ENCODE results near the gene ARID1B. TPM values are rescaled to one million over a fixed set of nuclear protein-coding genes. Genes with fewer than 3 reads are reported as not detected.

The ARID1B gene
- total RNA-seq, 1 experiment from 2014 or later, result 24.2 TPM

DNA sequence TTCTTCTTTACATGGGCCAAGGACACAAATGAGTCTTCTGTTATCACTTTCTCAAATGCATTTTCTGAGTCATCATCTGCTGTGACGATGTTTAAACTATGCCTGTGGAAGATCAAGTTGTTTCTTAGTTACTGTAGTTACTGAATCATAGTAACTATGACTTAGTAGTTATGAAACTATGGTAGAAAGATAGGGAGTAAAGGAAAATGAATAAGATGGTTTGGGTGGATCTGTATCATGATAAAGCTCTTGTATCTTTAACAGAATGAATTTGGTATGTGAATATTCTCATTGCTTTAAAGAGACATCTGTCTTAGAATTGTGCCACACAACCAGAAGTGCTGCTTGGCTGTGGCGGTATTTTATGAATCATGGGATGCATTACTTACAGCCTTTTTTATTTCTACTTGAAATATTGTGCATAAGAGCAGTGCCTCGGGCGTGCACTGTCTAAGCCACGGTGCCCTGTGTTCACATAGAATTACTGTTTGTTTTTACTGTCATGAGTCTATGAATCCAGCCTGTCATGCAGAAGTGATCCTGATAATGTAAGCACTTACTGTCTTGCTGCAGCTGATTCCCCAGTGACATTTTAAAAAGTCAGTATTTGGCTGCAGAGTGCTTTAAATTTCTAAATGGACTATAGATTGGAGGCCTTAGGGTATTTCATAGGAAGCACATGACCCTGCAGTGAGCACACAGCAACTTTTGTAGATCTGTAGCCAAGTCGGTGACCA is 330.9 kb downstream of the ARID1B start:
- H3K27me3 ChIP-seq (ENCODE audit: low read length), result no peaks in the 10 kb centered on the region
- peak overlapping the region; percentile 79 for H3K27ac ChIP-seq (ENCODE audit: low read length)
- H3K4me3 ChIP-seq (ENCODE audit: low read length), result 0 out of 2 replicates have a peak overlapping the region, but pooled peaks have one; percentile 16
- intact Hi-C loops (cut with micrococcal nuclease), result loop anchor here (2.0 to 5.0 kb wide), 2 partner anchors 41 to 676 kb away; no protein-coding TSS in a partner anchor
- H3K9ac ChIP-seq (ENCODE audit: low read length), result peak overlapping the region; percentile 19
- peak overlapping the region; percentile 52 for H3K4me2 ChIP-seq (ENCODE audit: low read length)
- peaks cover 37% of the 10 kb centered on the region for H3K4me1 ChIP-seq (ENCODE audit: insufficient read depth, low read length)
- ChIA-PET POLR2A (ENCODE audit: unreplicated experiment) (no interaction called here), CTCF (interaction anchor here (0.6 kb wide), 1 partner anchor 31 kb away, joined by 5 read pairs; no protein-coding TSS in a partner anchor)
- no peaks in the 10 kb centered on the region for H4K20me1 ChIP-seq (ENCODE audit: low read length)
- no TSS peak for BruUV-seq (replicated peaks)
- TF ChIP-seq, protein P1, sequence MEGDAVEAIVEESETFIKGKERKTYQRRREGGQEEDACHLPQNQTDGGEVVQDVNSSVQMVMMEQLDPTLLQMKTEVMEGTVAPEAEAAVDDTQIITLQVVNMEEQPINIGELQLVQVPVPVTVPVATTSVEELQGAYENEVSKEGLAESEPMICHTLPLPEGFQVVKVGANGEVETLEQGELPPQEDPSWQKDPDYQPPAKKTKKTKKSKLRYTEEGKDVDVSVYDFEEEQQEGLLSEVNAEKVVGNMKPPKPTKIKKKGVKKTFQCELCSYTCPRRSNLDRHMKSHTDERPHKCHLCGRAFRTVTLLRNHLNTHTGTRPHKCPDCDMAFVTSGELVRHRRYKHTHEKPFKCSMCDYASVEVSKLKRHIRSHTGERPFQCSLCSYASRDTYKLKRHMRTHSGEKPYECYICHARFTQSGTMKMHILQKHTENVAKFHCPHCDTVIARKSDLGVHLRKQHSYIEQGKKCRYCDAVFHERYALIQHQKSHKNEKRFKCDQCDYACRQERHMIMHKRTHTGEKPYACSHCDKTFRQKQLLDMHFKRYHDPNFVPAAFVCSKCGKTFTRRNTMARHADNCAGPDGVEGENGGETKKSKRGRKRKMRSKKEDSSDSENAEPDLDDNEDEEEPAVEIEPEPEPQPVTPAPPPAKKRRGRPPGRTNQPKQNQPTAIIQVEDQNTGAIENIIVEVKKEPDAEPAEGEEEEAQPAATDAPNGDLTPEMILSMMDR (conservative IDR thresholded peaks at IDR 0.05; ENCODE audit: low read depth, low read length), result no peak
- no peaks in the 10 kb centered on the region for H3K79me2 ChIP-seq (ENCODE audit: low read length)
- no peaks in the 10 kb centered on the region for H3K9me3 ChIP-seq (ENCODE audit: low read length)
- ATAC-seq (peak; percentile 77), DNase-seq (peak; percentile 82)
- H3F3A ChIP-seq (ENCODE audit: low read length, unreplicated experiment), result no peaks in the 10 kb centered on the region
- no peaks in the 10 kb centered on the region for H3K9me2 ChIP-seq (replicated peaks; ENCODE audit: low read length)
- H3K36me3 ChIP-seq (ENCODE audit: low read depth, low read length), result no peaks in the 10 kb centered on the region
- no peak overlapping the region for H2AFZ ChIP-seq (ENCODE audit: low read length)

DNA sequence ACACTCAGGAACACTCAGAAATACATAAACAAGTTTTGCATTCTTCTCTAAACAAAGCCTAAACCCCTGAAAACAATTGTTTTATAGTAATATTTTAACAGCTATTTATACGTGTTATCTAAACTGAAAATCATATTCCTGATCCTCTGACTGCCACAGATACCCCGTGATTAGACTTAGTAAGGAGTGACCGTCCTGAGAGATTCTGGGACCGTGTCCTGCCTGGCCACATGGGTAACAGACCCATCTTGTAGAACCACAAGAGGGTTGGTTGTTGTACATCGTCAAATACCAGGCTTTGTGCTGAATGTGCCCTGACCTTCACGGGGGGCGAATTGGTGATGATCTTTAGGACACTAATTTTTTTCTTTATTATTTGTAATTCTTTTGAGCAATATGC is 331.7 kb downstream of the ARID1B start:
- Histone ChIP-seq H3F3A (ENCODE audit: low read length, unreplicated experiment) (no peaks in the 10 kb centered on the region), H4K20me1 (ENCODE audit: low read length) (no peaks in the 10 kb centered on the region), H3K4me1 (ENCODE audit: insufficient read depth, low read length) (peaks cover 37% of the 10 kb centered on the region), H3K4me2 (ENCODE audit: low read length) (peak overlapping the region; percentile 52), H3K79me2 (ENCODE audit: low read length) (no peaks in the 10 kb centered on the region), H3K27ac (ENCODE audit: low read length) (peak overlapping the region; percentile 79), H3K9me2 (replicated peaks; ENCODE audit: low read length) (no peaks in the 10 kb centered on the region), H3K27me3 (ENCODE audit: low read length) (no peaks in the 10 kb centered on the region), H3K9me3 (ENCODE audit: low read length) (no peaks in the 10 kb centered on the region), H2AFZ (ENCODE audit: low read length) (no peak overlapping the region), H3K9ac (ENCODE audit: low read length) (peak overlapping the region; percentile 19), H3K4me3 (ENCODE audit: low read length) (no peak overlapping the region), H3K36me3 (ENCODE audit: low read depth, low read length) (no peaks in the 10 kb centered on the region)
- CTCF ChIA-PET, result no interaction called here
- no peak for TF ChIP-seq EZH2phosphoT487 (IDR thresholded peaks at IDR 0.05; ENCODE audit: borderline replicate concordance, low read length)
- TF ChIP-seq EZH2 (IDR thresholded peaks at IDR 0.05; ENCODE audit: low read length, unreplicated experiment), result no peak
- TF ChIP-seq, protein P1 (conservative IDR thresholded peaks at IDR 0.05; ENCODE audit: low read depth, low read length), result no peak
- intact Hi-C loops (cut with micrococcal nuclease), result loop anchor here (5.0 kb wide), 1 partner anchor 677 kb away; no protein-coding TSS in a partner anchor
- BruUV-seq (replicated peaks), result no TSS peak
- POLR2A ChIA-PET (ENCODE audit: unreplicated experiment), result no interaction called here
- ATAC-seq, result no peak
- no peak for DNase-seq

DNA sequence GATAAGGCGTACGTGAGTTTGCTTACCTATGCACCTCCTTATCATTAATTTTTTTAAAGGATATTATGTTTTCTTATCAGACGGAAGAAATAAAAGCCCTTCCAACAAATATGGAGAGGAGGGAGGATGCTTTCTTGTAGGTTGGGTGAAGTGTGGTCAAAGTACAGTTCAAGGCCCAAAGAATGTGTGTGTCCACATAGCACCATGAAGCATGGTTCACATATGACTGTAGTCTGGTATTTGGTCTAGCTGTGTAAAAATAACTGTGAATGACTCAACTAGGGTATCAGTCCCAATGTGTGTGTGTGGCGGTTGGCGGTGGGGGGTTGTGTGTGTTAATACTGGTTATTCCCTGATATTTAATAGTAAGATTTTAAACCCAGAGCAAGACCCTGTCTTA is 333.4 kb downstream of the ARID1B start:
- BruUV-seq (replicated peaks), result no TSS peak
- Histone ChIP-seq H3K9ac (ENCODE audit: low read length) (no peak overlapping the region), H3F3A (ENCODE audit: low read length, unreplicated experiment) (no peaks in the 10 kb centered on the region), H3K36me3 (ENCODE audit: low read depth, low read length) (no peaks in the 10 kb centered on the region), H3K9me2 (replicated peaks; ENCODE audit: low read length) (no peaks in the 10 kb centered on the region), H3K79me2 (ENCODE audit: low read length) (no peaks in the 10 kb centered on the region), H3K9me3 (ENCODE audit: low read length) (no peaks in the 10 kb centered on the region), H3K27me3 (ENCODE audit: low read length) (no peaks in the 10 kb centered on the region), H2AFZ (ENCODE audit: low read length) (no peak overlapping the region), H4K20me1 (ENCODE audit: low read length) (no peaks in the 10 kb centered on the region), H3K4me1 (ENCODE audit: insufficient read depth, low read length) (peaks cover 37% of the 10 kb centered on the region), H3K27ac (ENCODE audit: low read length) (no peak overlapping the region), H3K4me3 (ENCODE audit: low read length) (no peak overlapping the region), H3K4me2 (ENCODE audit: low read length) (no peak overlapping the region)
- DNase-seq (no peak), ATAC-seq (no peak)
- TF ChIP-seq, protein P1 (conservative IDR thresholded peaks at IDR 0.05; ENCODE audit: low read depth, low read length), result no peak
- TF ChIP-seq EZH2phosphoT487 (IDR thresholded peaks at IDR 0.05; ENCODE audit: borderline replicate concordance, low read length) (no peak), EZH2 (IDR thresholded peaks at IDR 0.05; ENCODE audit: low read length, unreplicated experiment) (no peak)
- intact Hi-C loops (cut with micrococcal nuclease), result no loop called here
- ChIA-PET POLR2A (ENCODE audit: unreplicated experiment) (no interaction called here), CTCF (no interaction called here)
